GM19025 (cell line): ENCODE measurements around the gene ZNF681.
"Not testable (repeated sequence)": the region's sequence is repeated elsewhere in the genome, so short reads cannot be mapped to it uniquely, and the experiment has no call there.

Experiments used
- ATAC-seq: cut with Tn5 transposase; IDR thresholded peaks from one replicate; pipeline ENCODE4 v1.9.1; 2021; ENCODE audit warnings: mild to moderate bottlenecking, low read depth, moderate library complexity; ENCODE audit not compliant: unreplicated experiment

ZNF681 gene

GRCh38 chr19:23774524-23774971 is 15.9 kb upstream of the ZNF681 start:
- ATAC-seq: no peak

GRCh38 chr19:23774106-23774505 is 15.4 kb upstream of the ZNF681 start:
- no peak for ATAC-seq

GRCh38 chr19:23772675-23773063 is 14.0 kb upstream of the ZNF681 start:
- ATAC-seq: no peak

GRCh38 chr19:23771761-23772674 is 13.3 kb upstream of the ZNF681 start:
- no peak for ATAC-seq

- no peak for ATAC-seq
Measured at GRCh38 chr19:23771316-23771715, 12.6 kb upstream of the ZNF681 start.

- no peak for ATAC-seq
Measured at GRCh38 chr19:23770672-23771250, 12.1 kb upstream of the ZNF681 start.

- ATAC-seq: no peak
Measured at GRCh38 chr19:23769691-23770468, 11.2 kb upstream of the ZNF681 start.

- no peak for ATAC-seq
Measured at GRCh38 chr19:23766951-23767350, 8.3 kb upstream of the ZNF681 start.

GRCh38 chr19:23764781-23765180 is 6.1 kb upstream of the ZNF681 start:
- no peak for ATAC-seq

- peak; percentile 66 for ATAC-seq
Measured at GRCh38 chr19:23762884-23763711, 4.4 kb upstream of the ZNF681 start.

GRCh38 chr19:23762548-23762883 is 3.8 kb upstream of the ZNF681 start:
- no peak for ATAC-seq

- not testable (repeated sequence) for ATAC-seq
Measured at GRCh38 chr19:23760326-23760725, 1.6 kb upstream of the ZNF681 start.

- ATAC-seq: not testable (repeated sequence)
Measured at GRCh38 chr19:23743633-23744232, 15.0 kb downstream of the ZNF681 start.

GRCh38 chr19:23730729-23731465 is 27.8 kb downstream of the ZNF681 start:
- not testable (repeated sequence) for ATAC-seq

- ATAC-seq: not testable (repeated sequence)
Measured at GRCh38 chr19:23724161-23724560, 34.5 kb downstream of the ZNF681 start.

- ATAC-seq: no peak
Measured at GRCh38 chr19:23718802-23719201, 39.9 kb downstream of the ZNF681 start.

- no peak for ATAC-seq
Measured at GRCh38 chr19:23716792-23717191, 41.9 kb downstream of the ZNF681 start.

- ATAC-seq: no peak
Measured at GRCh38 chr19:23709347-23709746, 49.3 kb downstream of the ZNF681 start.

GRCh38 chr19:23706657-23707056 is 52.0 kb downstream of the ZNF681 start:
- ATAC-seq: no peak
